ENCODE measurements around the gene MLYCD. TPM values are rescaled to one million over a fixed set of nuclear protein-coding genes. Genes with fewer than 3 reads are reported as not detected.

MLYCD gene
- polyA plus RNA-seq, 1 donor from 2014 or later, result 2.4 TPM

DNA sequence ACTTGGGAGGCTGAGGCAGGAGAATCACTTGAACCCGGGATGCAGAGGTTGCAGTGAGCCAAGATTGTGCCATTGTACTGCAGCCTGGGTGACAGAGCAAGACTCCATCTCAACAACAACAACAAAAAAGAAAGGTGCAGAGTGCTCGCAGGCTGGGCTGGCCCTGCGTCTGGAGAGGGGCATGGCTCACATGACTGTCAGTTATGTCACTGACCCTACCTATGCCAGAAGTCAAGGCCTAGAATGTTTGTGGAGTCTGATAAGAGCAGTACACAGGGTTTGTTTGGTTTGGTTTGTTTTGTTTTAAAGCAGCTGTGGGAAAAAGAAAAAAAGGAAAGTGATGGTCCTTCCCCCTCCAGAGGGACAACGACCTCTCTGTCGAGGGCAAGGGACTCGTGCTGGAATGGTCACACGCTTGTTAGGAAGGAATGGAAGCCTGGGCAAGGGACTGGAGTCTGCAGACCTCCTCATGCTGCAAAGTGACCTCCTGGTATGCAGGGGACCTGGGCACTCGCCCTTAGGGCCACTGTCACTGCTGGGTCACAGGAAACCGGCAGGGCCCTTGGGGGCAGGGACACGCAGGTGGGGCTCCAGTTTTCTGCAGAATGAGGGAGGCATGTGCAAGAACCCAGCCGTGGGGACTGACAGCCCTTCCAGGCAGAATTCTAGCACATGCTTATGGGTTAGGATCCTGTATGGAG lies 44.0 kb downstream of the MLYCD start:
- Histone ChIP-seq H3K9me3 (ENCODE audit: low read length) (no peaks in the 10 kb centered on the region), H3F3A (ENCODE audit: insufficient read depth, low read length, poor library complexity, severe bottlenecking) (no peaks in the 10 kb centered on the region), H3K4me2 (ENCODE audit: low read length) (no peak overlapping the region), H3K9ac (ENCODE audit: low read length) (no peak overlapping the region), H2AFZ (ENCODE audit: low read depth, low read length) (no peak overlapping the region), H3K27ac (ENCODE audit: low read length) (no peak overlapping the region), H3K27me3 (ENCODE audit: insufficient read depth, low read depth, low read length) (no peaks in the 10 kb centered on the region), H3K4me3 (ENCODE audit: low read length) (no peak overlapping the region), H3K79me2 (replicated peaks; ENCODE audit: insufficient read depth, low read length) (no peaks in the 10 kb centered on the region), H3K36me3 (ENCODE audit: insufficient read depth, low read length) (no peaks in the 10 kb centered on the region), H4K20me1 (ENCODE audit: insufficient read depth) (no peaks in the 10 kb centered on the region), H3K9me2 (ENCODE audit: insufficient read depth, low read length) (no peaks in the 10 kb centered on the region)
- TF ChIP-seq EP300 (conservative IDR thresholded peaks at IDR 0.05; ENCODE audit: poor library complexity, severe bottlenecking), result no peak

DNA sequence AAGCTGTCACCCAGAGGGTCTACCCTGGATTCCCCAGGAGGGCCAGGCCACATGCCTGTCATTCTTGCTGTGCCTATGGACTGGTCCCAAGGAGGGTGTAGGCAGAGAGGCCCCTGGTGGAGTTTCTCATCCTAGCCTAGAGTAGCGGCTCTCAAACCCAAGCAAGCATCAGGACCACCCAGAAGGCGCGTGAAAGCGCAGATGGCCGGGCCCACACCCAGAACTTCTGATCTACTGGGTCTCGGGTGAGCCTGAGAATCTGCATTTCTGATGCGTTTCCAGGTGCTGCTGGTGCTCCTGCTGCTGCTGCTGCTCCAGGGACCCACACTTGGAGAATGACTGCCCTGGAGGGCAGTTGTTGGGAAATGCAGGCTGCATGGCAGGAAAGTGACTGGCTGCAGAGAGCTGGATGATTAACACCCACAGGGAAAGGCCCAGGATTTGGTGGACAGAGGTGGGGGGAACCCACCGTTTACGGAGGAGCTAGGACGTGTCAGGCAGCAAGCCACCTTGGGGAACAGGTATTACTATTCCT lies 44.7 kb downstream of the MLYCD start:
- H3F3A ChIP-seq (ENCODE audit: insufficient read depth, low read length, poor library complexity, severe bottlenecking), result no peaks in the 10 kb centered on the region
- no peak for TF ChIP-seq SMC3 (conservative IDR thresholded peaks at IDR 0.05; ENCODE audit: poor library complexity)
- TF ChIP-seq, protein P1, sequence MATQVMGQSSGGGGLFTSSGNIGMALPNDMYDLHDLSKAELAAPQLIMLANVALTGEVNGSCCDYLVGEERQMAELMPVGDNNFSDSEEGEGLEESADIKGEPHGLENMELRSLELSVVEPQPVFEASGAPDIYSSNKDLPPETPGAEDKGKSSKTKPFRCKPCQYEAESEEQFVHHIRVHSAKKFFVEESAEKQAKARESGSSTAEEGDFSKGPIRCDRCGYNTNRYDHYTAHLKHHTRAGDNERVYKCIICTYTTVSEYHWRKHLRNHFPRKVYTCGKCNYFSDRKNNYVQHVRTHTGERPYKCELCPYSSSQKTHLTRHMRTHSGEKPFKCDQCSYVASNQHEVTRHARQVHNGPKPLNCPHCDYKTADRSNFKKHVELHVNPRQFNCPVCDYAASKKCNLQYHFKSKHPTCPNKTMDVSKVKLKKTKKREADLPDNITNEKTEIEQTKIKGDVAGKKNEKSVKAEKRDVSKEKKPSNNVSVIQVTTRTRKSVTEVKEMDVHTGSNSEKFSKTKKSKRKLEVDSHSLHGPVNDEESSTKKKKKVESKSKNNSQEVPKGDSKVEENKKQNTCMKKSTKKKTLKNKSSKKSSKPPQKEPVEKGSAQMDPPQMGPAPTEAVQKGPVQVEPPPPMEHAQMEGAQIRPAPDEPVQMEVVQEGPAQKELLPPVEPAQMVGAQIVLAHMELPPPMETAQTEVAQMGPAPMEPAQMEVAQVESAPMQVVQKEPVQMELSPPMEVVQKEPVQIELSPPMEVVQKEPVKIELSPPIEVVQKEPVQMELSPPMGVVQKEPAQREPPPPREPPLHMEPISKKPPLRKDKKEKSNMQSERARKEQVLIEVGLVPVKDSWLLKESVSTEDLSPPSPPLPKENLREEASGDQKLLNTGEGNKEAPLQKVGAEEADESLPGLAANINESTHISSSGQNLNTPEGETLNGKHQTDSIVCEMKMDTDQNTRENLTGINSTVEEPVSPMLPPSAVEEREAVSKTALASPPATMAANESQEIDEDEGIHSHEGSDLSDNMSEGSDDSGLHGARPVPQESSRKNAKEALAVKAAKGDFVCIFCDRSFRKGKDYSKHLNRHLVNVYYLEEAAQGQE (IDR thresholded peaks at IDR 0.05; ENCODE audit: borderline replicate concordance), result no peak
- TF ChIP-seq EZH2 (IDR thresholded peaks at IDR 0.05; ENCODE audit: borderline replicate concordance, insufficient read depth, low read length, poor library complexity, severe bottlenecking), result no peak
- TF ChIP-seq, protein P2, sequence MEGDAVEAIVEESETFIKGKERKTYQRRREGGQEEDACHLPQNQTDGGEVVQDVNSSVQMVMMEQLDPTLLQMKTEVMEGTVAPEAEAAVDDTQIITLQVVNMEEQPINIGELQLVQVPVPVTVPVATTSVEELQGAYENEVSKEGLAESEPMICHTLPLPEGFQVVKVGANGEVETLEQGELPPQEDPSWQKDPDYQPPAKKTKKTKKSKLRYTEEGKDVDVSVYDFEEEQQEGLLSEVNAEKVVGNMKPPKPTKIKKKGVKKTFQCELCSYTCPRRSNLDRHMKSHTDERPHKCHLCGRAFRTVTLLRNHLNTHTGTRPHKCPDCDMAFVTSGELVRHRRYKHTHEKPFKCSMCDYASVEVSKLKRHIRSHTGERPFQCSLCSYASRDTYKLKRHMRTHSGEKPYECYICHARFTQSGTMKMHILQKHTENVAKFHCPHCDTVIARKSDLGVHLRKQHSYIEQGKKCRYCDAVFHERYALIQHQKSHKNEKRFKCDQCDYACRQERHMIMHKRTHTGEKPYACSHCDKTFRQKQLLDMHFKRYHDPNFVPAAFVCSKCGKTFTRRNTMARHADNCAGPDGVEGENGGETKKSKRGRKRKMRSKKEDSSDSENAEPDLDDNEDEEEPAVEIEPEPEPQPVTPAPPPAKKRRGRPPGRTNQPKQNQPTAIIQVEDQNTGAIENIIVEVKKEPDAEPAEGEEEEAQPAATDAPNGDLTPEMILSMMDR (IDR thresholded peaks at IDR 0.05; ENCODE audit: poor library complexity, severe bottlenecking), result no peak
- TF ChIP-seq TAF1 (IDR thresholded peaks at IDR 0.05; ENCODE audit: low read depth), result no peak
- H3K27ac ChIP-seq (ENCODE audit: low read length), result no peak overlapping the region
- H3K36me3 ChIP-seq (ENCODE audit: insufficient read depth, low read length), result no peaks in the 10 kb centered on the region
- no peaks in the 10 kb centered on the region for H3K27me3 ChIP-seq (ENCODE audit: insufficient read depth, low read depth, low read length)
- H3K4me3 ChIP-seq (ENCODE audit: low read length), result no peak overlapping the region
- H3K9me2 ChIP-seq (ENCODE audit: insufficient read depth, low read length), result no peaks in the 10 kb centered on the region
- no peak overlapping the region for H3K9ac ChIP-seq (ENCODE audit: low read length)
- H4K20me1 ChIP-seq (ENCODE audit: insufficient read depth), result no peaks in the 10 kb centered on the region
- no peak overlapping the region for H2AFZ ChIP-seq (ENCODE audit: low read depth, low read length)
- H3K79me2 ChIP-seq (replicated peaks; ENCODE audit: insufficient read depth, low read length), result no peaks in the 10 kb centered on the region
- H3K4me2 ChIP-seq (ENCODE audit: low read length), result no peak overlapping the region
- H3K9me3 ChIP-seq (ENCODE audit: low read length), result no peaks in the 10 kb centered on the region

DNA sequence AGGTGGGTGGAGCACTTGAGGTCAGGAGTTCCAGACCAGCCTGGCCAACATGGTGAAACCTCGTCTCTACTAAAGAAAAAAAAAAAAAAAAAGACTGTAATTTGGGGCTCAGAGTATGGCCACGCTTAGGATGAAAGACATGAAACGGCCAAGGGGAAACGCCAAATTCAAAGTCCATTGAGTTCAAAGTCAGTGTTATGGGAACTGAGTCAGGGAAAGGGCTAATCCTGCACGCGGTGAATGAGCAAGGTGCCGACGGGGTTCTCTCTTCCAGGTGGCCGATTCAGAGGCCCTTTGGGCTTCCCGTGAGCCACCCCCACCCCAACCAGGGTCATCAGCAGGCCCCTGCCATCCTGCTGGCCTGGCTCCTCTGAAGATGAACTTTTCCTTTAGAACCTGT lies 46.7 kb downstream of the MLYCD start:
- Histone ChIP-seq H3K27me3 (ENCODE audit: insufficient read depth, low read depth, low read length) (no peaks in the 10 kb centered on the region), H3K4me3 (ENCODE audit: low read length) (no peak overlapping the region), H4K20me1 (ENCODE audit: insufficient read depth) (no peaks in the 10 kb centered on the region), H3K79me2 (replicated peaks; ENCODE audit: insufficient read depth, low read length) (no peaks in the 10 kb centered on the region), H3K4me2 (ENCODE audit: low read length) (no peak overlapping the region), H3K9me2 (ENCODE audit: insufficient read depth, low read length) (no peaks in the 10 kb centered on the region), H3K27ac (ENCODE audit: low read length) (no peak overlapping the region), H3K9me3 (ENCODE audit: low read length) (no peaks in the 10 kb centered on the region), H3K36me3 (ENCODE audit: insufficient read depth, low read length) (no peaks in the 10 kb centered on the region), H3K9ac (ENCODE audit: low read length) (no peak overlapping the region), H2AFZ (ENCODE audit: low read depth, low read length) (no peak overlapping the region), H3F3A (ENCODE audit: insufficient read depth, low read length, poor library complexity, severe bottlenecking) (no peaks in the 10 kb centered on the region)
- TF ChIP-seq EP300 (conservative IDR thresholded peaks at IDR 0.05; ENCODE audit: poor library complexity, severe bottlenecking), result no peak
- TF ChIP-seq, protein P2 (IDR thresholded peaks at IDR 0.05; ENCODE audit: poor library complexity, severe bottlenecking), result no peak
- TF ChIP-seq SMC3 (conservative IDR thresholded peaks at IDR 0.05; ENCODE audit: poor library complexity), result no peak
- no peak for TF ChIP-seq EZH2 (IDR thresholded peaks at IDR 0.05; ENCODE audit: borderline replicate concordance, insufficient read depth, low read length, poor library complexity, severe bottlenecking)
- TF ChIP-seq MXI1 (conservative IDR thresholded peaks at IDR 0.05; ENCODE audit: poor library complexity, severe bottlenecking), result no peak
- TF ChIP-seq POLR2AphosphoS5 (IDR thresholded peaks at IDR 0.05), result no peak
- TF ChIP-seq TAF1 (IDR thresholded peaks at IDR 0.05; ENCODE audit: low read depth), result no peak
- TF ChIP-seq, protein P1 (IDR thresholded peaks at IDR 0.05; ENCODE audit: borderline replicate concordance), result no peak

All from neural cell (in vitro differentiated cells).